OCI-LY1 (cell line): ENCODE measurements around the gene HSP90AB1.

Source experiments
- EZH2 ChIP-seq: fragments of 200-600 bp; sonication (generic), shearing (Covaris generic); IDR thresholded peaks from 2 replicates; pipeline ENCODE4 v1.8.0; 2017; ENCODE audit warnings: borderline replicate concordance, mixed run types, mild to moderate bottlenecking, antibody characterized with exemption, low read length, moderate library complexity, mixed read lengths
- TF ChIP-seq, protein P1 (sequence below): fragments of 200-600 bp; sonication (generic), shearing (Covaris generic); IDR thresholded peaks from 2 replicates; pipeline ENCODE4 v1.5.1; 2017; ENCODE audit warnings: mild to moderate bottlenecking, antibody characterized with exemption, low read length, moderate library complexity, mixed read lengths

DNA sequence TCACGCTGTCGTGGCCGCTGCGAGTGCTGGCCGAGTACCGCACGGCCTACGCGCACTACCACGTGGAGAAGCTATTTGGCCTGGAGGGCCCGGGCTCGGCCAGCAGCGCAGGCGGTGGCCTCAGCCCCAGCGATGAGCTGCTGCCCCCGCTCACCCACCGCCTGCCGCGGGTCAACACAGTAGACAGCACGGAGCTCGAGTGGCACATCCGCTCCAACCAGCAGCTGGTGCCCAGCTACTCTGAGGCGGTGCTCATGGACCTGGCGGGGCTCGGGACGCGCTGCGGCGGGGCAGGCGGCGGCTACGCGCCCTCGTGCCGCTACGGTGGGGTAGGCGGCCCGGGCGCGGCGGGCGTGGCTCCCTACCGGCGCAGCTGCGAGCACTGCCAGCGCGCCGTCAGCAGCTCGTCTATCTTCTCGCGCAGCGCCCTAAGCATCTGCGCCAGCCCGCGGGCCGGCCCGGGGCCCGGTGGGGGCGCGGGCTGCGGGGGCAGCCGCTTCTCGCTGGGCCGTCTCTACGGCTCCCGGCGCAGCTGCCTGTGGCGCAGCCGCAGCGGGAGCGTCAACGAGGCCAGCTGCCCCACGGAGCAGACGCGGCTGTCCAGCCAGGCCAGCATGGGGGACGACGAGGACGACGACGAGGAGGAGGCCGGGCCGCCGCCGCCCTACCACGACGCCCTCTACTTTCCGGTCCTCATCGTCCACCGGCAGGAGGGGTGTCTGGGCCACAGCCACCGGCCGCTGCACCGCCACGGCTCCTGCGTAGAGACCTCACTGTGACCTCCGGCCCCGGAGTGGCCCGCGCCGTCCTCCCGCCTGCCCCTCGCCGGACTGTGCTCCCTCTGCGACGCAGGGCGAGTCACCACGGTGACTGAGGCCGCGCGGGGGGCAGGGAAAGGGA, 29.1 kb downstream of the HSP90AB1 start:
- TF ChIP-seq, protein P1, sequence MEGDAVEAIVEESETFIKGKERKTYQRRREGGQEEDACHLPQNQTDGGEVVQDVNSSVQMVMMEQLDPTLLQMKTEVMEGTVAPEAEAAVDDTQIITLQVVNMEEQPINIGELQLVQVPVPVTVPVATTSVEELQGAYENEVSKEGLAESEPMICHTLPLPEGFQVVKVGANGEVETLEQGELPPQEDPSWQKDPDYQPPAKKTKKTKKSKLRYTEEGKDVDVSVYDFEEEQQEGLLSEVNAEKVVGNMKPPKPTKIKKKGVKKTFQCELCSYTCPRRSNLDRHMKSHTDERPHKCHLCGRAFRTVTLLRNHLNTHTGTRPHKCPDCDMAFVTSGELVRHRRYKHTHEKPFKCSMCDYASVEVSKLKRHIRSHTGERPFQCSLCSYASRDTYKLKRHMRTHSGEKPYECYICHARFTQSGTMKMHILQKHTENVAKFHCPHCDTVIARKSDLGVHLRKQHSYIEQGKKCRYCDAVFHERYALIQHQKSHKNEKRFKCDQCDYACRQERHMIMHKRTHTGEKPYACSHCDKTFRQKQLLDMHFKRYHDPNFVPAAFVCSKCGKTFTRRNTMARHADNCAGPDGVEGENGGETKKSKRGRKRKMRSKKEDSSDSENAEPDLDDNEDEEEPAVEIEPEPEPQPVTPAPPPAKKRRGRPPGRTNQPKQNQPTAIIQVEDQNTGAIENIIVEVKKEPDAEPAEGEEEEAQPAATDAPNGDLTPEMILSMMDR: no peak
- no peak for TF ChIP-seq EZH2
